ENCODE measurements around the gene SHISA7.

DNA sequence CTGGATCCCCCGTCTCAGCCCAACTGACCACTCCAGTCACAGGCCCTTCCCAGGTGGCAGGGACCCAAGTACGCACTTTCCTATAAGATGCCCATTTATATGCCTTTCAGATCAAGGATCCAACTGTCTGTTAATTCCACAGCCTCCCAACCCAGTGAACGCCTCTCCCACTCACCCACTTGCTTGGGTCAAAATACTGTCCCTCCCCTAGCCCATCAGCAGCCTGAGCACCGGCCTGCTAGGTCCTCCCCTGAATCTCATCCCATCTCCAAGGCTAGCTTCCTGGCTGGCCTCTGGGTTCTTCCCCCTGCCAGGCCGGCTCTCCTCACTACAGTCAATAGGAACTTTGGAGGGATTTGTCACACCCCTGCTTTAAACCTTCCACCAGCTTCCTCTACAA, 37.5 kb downstream of the SHISA7 start:
- no peak for TF ChIP-seq POLR2A (IDR thresholded peaks at IDR 0.05)
- TF ChIP-seq, protein P1, sequence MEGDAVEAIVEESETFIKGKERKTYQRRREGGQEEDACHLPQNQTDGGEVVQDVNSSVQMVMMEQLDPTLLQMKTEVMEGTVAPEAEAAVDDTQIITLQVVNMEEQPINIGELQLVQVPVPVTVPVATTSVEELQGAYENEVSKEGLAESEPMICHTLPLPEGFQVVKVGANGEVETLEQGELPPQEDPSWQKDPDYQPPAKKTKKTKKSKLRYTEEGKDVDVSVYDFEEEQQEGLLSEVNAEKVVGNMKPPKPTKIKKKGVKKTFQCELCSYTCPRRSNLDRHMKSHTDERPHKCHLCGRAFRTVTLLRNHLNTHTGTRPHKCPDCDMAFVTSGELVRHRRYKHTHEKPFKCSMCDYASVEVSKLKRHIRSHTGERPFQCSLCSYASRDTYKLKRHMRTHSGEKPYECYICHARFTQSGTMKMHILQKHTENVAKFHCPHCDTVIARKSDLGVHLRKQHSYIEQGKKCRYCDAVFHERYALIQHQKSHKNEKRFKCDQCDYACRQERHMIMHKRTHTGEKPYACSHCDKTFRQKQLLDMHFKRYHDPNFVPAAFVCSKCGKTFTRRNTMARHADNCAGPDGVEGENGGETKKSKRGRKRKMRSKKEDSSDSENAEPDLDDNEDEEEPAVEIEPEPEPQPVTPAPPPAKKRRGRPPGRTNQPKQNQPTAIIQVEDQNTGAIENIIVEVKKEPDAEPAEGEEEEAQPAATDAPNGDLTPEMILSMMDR (IDR thresholded peaks at IDR 0.05), result no peak
- TF ChIP-seq POLR2AphosphoS5 (IDR thresholded peaks at IDR 0.05), result no peak
